Prostate gland (tissue), 2 donors: ENCODE results near the gene LRRC75B.

Source experiments
- POLR2AphosphoS5 ChIP-seq: sonication (generic); formaldehyde crosslinking; IDR thresholded peaks from one replicate; pipeline ENCODE4 v1.6.1; 2017; ENCODE audit warnings: antibody characterized with exemption
- TF ChIP-seq, protein P1 (sequence below), 4 experiments: fragments of 200-600 bp in 2 of 4; fragments of 450-650 bp in 2 of 4; sonication (generic) in 2 of 4; IDR thresholded peaks; 1 replicate in 3 of 4; 2 replicates in 1 of 4; pipeline ENCODE4 v1.5.1; 2016 to 2019; ENCODE audit warnings: antibody characterized with exemption in 4 of 4, mild to moderate bottlenecking in 2 of 4, moderate library complexity in 2 of 4

DNA sequence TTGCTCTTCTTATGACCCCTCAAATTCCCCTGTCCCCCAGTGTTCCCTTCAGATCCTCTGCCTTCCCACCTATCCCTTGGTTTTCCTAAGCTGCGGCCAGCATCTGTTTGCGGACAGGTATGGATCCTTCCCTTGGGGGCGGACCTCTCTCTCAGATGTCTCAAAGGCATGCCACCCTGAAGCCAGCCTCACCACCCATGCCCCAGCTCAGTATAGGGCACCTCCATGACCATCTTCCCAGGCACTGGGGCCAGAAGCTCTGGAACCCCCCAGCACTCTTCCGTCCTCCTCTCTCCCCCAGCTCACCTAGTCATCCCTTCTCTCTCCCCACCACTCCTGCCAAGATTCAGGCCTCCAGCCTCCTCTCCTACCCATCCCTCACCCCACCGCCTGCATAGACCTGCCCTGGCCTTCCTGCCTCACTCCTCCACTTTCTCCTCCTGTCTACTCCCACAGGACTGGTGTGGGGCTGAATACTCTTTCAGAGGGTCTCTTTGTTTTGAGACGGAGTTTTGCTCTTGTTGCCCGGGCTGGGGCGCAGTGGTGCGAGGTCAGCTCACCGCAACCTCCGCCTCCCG lies 2.2 kb downstream of the LRRC75B start:
- TF ChIP-seq POLR2AphosphoS5 = no peak
- TF ChIP-seq, protein P1, sequence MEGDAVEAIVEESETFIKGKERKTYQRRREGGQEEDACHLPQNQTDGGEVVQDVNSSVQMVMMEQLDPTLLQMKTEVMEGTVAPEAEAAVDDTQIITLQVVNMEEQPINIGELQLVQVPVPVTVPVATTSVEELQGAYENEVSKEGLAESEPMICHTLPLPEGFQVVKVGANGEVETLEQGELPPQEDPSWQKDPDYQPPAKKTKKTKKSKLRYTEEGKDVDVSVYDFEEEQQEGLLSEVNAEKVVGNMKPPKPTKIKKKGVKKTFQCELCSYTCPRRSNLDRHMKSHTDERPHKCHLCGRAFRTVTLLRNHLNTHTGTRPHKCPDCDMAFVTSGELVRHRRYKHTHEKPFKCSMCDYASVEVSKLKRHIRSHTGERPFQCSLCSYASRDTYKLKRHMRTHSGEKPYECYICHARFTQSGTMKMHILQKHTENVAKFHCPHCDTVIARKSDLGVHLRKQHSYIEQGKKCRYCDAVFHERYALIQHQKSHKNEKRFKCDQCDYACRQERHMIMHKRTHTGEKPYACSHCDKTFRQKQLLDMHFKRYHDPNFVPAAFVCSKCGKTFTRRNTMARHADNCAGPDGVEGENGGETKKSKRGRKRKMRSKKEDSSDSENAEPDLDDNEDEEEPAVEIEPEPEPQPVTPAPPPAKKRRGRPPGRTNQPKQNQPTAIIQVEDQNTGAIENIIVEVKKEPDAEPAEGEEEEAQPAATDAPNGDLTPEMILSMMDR (IDR thresholded peaks at IDR 0.05) = no peak
